Sigmoid colon (tissue), 7 donors: ENCODE data around the gene SBNO2. TPM values are rescaled to one million over a fixed set of nuclear protein-coding genes. Genes with fewer than 3 reads are reported as not detected.

Source experiments
- DNase-seq: peaks from one replicate; pipeline ENCODE4 v3.0.0-alpha.2; 2019
- H3K27ac ChIP-seq, 4 donors: fragments of 200-600 bp; sonication (generic); one replicate each; pipeline ENCODE4 v1.5.1; 2016 to 2019; ENCODE audit warnings: mild to moderate bottlenecking in 1 of 4
- H3K27me3 ChIP-seq, 3 donors: fragments of 200-600 bp; sonication (generic); one replicate each; pipeline ENCODE4 v1.5.1; 2019; ENCODE audit warnings: mild to moderate bottlenecking in 1 of 3
- H3K36me3 ChIP-seq, 4 donors: fragments of 200-600 bp; sonication (generic); one replicate each; pipeline ENCODE4 v1.5.1; 2016 to 2019
- H3K4me1 ChIP-seq, 4 donors: fragments of 200-600 bp; sonication (generic); one replicate each; pipeline ENCODE4 v1.5.1; 2017 to 2019
- H3K4me3 ChIP-seq, 4 donors: fragments of 200-600 bp; sonication (generic); one replicate each; pipeline ENCODE4 v1.5.1; 2017 to 2019; ENCODE audit warnings: mild to moderate bottlenecking in 2 of 4, moderate library complexity in 1 of 4
- H3K9me3 ChIP-seq, 4 donors: fragments of 200-600 bp in 3 of 4; sonication (generic) in 3 of 4; one replicate each; pipeline versions ENCODE4 v1.5.1 to v1.6.1; 2013 to 2019
- EP300 ChIP-seq, 4 donors: sonication (generic); formaldehyde crosslinking; IDR thresholded peaks; one replicate each; pipeline ENCODE4 v1.6.1; 2017; ENCODE audit warnings: antibody characterized with exemption in 4 of 4
- POLR2A ChIP-seq, 2 donors: fragments of 450-650 bp; IDR thresholded peaks; one replicate each; pipeline ENCODE4 v1.6.1; 2016; ENCODE audit warnings: antibody characterized with exemption in 2 of 2, mild to moderate bottlenecking in 2 of 2, moderate library complexity in 2 of 2
- POLR2AphosphoS5 ChIP-seq, 4 donors: sonication (generic); formaldehyde crosslinking; IDR thresholded peaks; one replicate each; pipeline ENCODE4 v1.6.1; 2017; ENCODE audit warnings: antibody characterized with exemption in 4 of 4
- WGBS, 2 donors: extraction: QIAGEN DNeasy Blood & Tissue Kit; methylation state at CpG; one replicate each; pipeline ENCODE4 v1.1.7; 2013; 5-methylcytosine and 5-hydroxymethylcytosine counted together
- intact Hi-C: fragments of 100-400 bp; cut with DNase I; formaldehyde crosslinking; loops from one replicate; pipeline ENCODE4 v1.15.1; 2023
- polyA plus RNA-seq, 3 donors: library from polyadenylated mRNA; stranded (reverse); fragments of 200-250 nt; gene quantifications; one replicate each; pipeline ENCODE4 v1.2.3, GENCODE V29; 2013
- total RNA-seq, 4 donors: library from RNA; depleted of rRNA; stranded (reverse); fragments of >200 nt; gene quantifications; one replicate each; pipeline ENCODE4 v1.1.0, GENCODE V29; 2016
- TF ChIP-seq, protein P1 (sequence below), 4 experiments: fragments of 450-650 bp in 3 of 4; fragments of 200-600 bp in 1 of 4; IDR thresholded peaks; one replicate each; pipeline ENCODE4 v1.5.1; 2016 to 2019; ENCODE audit warnings: antibody characterized with exemption in 4 of 4, mild to moderate bottlenecking in 3 of 4, moderate library complexity in 2 of 4
- donor health status: healthy with polysubstance abuse.
- donor health status: Bipolar disorder and iron deficiency.
- donor health status: healthy.

Gene SBNO2
- total and polyA plus RNA-seq, 7 donors, result 6.8 to 91.9 (median 14.8) TPM

DNA sequence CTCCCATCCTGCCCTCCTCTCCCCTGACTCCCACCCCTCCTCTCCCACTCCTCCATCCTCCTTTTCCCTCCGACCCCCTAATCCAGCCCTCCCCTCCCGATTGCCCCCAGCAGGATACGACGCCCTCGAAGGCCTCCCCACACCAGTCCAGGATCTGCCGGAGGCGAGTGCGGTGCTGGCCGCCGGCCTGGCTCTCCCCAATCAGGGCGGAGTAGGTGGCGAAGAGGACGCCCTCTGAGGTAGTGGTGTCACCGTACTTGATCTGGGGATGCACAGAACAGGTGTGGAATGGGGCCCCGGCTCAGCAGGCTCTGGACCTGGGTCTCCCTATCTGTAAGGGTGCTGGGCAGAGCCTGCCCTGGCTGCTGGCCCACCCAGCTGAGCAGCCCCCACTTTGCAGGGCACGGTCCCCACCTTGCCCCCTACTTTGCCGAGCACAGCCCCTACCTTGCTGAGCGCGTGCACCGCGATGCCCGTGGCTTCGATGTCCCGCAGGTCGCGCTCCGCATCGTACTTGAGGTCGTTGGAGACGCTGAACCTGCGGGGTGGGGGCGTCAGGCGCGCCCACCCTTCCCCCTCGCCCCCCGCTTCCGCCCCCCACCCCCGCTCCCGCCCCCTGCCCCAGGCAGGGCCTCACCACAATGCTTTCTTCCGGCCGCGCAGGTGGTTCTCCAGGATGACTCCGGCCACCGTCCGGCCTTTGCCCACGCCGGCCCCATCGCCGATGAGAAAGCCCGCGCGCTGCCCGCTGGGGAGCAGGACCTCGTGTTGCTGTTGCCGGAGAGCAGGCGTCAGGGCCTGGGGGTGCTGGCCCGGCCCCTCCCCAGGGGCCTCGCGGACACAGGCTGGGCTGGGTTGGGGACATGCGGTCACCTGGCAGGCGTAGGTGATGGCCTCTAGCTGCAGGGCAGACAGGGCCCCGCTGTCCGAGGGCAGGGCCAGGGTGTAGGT, 51.8 kb downstream of the SBNO2 start:
- no peak overlapping the region for H3K4me3 ChIP-seq
- peaks cover 48 to 98% (median 68%) of the 10 kb centered on the region in 4 donors for H3K36me3 ChIP-seq
- WGBS, 2 donors, result 96 to 97% methylated on average over 63 of the region's 63 CpGs
- no peaks in the 10 kb centered on the region for H3K27me3 ChIP-seq
- TF ChIP-seq, protein P1, sequence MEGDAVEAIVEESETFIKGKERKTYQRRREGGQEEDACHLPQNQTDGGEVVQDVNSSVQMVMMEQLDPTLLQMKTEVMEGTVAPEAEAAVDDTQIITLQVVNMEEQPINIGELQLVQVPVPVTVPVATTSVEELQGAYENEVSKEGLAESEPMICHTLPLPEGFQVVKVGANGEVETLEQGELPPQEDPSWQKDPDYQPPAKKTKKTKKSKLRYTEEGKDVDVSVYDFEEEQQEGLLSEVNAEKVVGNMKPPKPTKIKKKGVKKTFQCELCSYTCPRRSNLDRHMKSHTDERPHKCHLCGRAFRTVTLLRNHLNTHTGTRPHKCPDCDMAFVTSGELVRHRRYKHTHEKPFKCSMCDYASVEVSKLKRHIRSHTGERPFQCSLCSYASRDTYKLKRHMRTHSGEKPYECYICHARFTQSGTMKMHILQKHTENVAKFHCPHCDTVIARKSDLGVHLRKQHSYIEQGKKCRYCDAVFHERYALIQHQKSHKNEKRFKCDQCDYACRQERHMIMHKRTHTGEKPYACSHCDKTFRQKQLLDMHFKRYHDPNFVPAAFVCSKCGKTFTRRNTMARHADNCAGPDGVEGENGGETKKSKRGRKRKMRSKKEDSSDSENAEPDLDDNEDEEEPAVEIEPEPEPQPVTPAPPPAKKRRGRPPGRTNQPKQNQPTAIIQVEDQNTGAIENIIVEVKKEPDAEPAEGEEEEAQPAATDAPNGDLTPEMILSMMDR (IDR thresholded peaks at IDR 0.05), result no peak
- TF ChIP-seq POLR2A (IDR thresholded peaks at IDR 0.05) (no peak), POLR2AphosphoS5 (IDR thresholded peaks at IDR 0.05) (no peak), EP300 (IDR thresholded peaks at IDR 0.05) (no peak)
- H3K9me3 ChIP-seq, result no peaks in the 10 kb centered on the region
- intact Hi-C loops, result no loop called here
- peak; percentile 58 for DNase-seq
- H3K4me1 ChIP-seq, result peaks cover 0 to 22% (median 9%) of the 10 kb centered on the region in 4 donors
- no peak overlapping the region for H3K27ac ChIP-seq

DNA sequence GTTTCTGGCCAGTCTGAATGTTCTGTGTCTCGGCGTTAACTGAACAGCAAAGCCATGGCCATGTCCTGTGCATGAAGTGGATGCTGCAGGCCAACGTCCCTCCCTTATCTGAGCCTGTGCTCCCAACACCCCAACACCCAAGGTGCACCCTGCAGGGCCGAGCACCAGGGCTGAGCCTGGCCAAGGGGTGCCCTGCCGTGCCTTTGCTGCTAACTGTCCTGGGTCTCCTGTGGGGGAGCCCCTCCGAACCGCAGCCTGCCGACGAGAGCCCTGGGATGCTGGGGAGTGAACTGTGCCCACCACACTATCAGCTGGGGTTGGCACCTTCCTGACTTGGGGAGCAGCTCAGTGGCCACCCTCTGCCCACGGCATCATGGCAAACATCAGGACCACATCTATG, 52.7 kb downstream of the SBNO2 start:
- no peak overlapping the region for H3K4me3 ChIP-seq
- intact Hi-C loops, result no loop called here

DNA sequence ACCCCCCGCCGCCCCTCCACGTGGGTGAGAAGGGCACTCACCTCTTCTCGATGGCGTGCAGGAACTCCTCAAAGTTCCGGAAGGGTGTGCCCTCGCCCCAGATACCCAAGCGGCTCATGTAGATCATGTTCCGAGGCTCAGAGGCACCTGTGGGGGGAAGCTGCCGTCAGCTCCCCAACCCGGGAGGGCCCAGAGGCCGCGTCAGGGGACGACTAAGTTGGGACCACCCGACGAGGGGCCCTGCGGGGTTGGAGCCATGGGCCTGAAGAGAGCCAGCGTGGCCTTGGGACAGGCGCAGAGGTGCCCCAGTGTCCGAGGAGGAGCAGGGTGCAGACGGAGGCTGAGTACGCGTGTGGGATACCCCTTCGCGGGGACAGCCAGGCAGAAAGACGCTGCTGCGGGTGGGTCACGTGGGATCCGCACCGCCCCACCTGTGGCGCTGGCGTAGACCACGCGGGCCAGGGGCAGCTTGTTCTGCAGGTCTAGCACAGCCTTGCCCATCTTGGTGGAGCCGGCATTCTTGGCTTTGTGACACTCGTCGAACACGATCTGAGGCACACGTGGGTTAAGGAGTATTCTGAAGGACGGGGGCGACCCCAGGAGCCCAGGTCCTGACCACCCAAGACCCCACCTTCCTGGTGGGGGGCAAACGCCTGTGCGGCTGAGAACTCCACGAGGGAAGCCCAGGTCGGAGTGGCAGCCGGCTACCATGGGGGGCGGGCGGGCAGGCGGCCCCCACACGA, 54.4 kb downstream of the SBNO2 start:
- TF ChIP-seq POLR2AphosphoS5 (IDR thresholded peaks at IDR 0.05) (no peak), POLR2A (IDR thresholded peaks at IDR 0.05) (no peak), EP300 (IDR thresholded peaks at IDR 0.05) (no peak)
- TF ChIP-seq, protein P1 (IDR thresholded peaks at IDR 0.05), result no peak
- DNase-seq, result peak; percentile 60
- no peak overlapping the region for H3K27ac ChIP-seq
- H3K36me3 ChIP-seq, result peaks cover 42 to 100% (median 74%) of the 10 kb centered on the region in 4 donors
- no peaks in the 10 kb centered on the region for H3K9me3 ChIP-seq
- H3K27me3 ChIP-seq, result no peaks in the 10 kb centered on the region
- 94% methylated on average over 50 of the region's 50 CpGs for WGBS, 2 donors
- no peak overlapping the region for H3K4me3 ChIP-seq
- peaks cover 0 to 15% (median 7%) of the 10 kb centered on the region in 4 donors for H3K4me1 ChIP-seq
- intact Hi-C loops, result no loop called here

More for the DNA sequence above, 52.7 kb downstream of the SBNO2 start:
- Histone ChIP-seq H3K9me3 (no peaks in the 10 kb centered on the region), H3K4me1 (peaks cover 0 to 15% (median 8%) of the 10 kb centered on the region in 4 donors), H3K36me3 (peaks cover 48 to 98% (median 71%) of the 10 kb centered on the region in 4 donors), H3K27me3 (no peaks in the 10 kb centered on the region), H3K27ac (no peak overlapping the region)
- 97% methylated on average over 10 of the region's 10 CpGs for whole genome bisulfite sequencing, 2 donors
- peak; percentile 58 for DNase-seq
- TF ChIP-seq POLR2AphosphoS5 (IDR thresholded peaks at IDR 0.05) (no peak), POLR2A (IDR thresholded peaks at IDR 0.05) (no peak), EP300 (IDR thresholded peaks at IDR 0.05) (no peak)
- TF ChIP-seq, protein P1 (IDR thresholded peaks at IDR 0.05), result no peak

DNA sequence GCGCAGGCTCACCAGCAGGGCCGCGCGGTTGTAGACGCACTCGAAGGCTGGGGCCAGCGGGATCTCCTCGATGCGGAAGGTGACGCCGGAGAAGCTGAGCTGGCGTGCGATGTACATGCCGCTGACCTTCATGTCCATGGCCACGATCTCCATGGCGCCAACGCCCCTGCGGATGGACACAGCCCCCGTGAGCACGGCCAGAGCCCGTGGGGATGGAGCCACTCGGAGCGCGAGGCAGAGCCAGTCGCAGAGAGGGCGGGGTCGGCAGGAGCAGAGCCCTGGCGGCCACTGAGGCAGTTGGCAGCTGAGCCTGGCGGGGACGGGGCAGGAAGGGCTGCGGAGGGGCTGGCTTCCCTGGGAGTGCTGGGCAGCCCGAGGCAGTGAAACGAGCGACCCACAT, 55.1 kb downstream of the SBNO2 start:
- peaks cover 45 to 100% (median 73%) of the 10 kb centered on the region in 4 donors for H3K36me3 ChIP-seq
- peak; percentile 65 for DNase-seq

More for the DNA sequence above, 55.1 kb downstream of the SBNO2 start:
- TF ChIP-seq, protein P1 (IDR thresholded peaks at IDR 0.05), result no peak
- TF ChIP-seq POLR2AphosphoS5 (IDR thresholded peaks at IDR 0.05), result peak in 2 of 4 donors; percentile 19 to 31
- TF ChIP-seq EP300 (IDR thresholded peaks at IDR 0.05), result no peak
- H3K4me3 ChIP-seq, result no peak overlapping the region
- no peaks in the 10 kb centered on the region for H3K9me3 ChIP-seq
- H3K27ac ChIP-seq, result no peak overlapping the region
- intact Hi-C loops, result no loop called here
- WGBS, 2 donors, result 95 to 97% methylated on average over 34 of the region's 34 CpGs
- peaks cover 0 to 14% (median 7%) of the 10 kb centered on the region in 4 donors for H3K4me1 ChIP-seq
- no peaks in the 10 kb centered on the region for H3K27me3 ChIP-seq
